GM21526 (cell line): Measurements from ENCODE around the gene A3GALT2.

Source experiments
- ATAC-seq: cut with Tn5 transposase; IDR thresholded peaks from one replicate; pipeline ENCODE4 v1.9.1; 2021; ENCODE audit warnings: moderate library complexity; ENCODE audit not compliant: unreplicated experiment, low FRiP score

Gene A3GALT2

DNA sequence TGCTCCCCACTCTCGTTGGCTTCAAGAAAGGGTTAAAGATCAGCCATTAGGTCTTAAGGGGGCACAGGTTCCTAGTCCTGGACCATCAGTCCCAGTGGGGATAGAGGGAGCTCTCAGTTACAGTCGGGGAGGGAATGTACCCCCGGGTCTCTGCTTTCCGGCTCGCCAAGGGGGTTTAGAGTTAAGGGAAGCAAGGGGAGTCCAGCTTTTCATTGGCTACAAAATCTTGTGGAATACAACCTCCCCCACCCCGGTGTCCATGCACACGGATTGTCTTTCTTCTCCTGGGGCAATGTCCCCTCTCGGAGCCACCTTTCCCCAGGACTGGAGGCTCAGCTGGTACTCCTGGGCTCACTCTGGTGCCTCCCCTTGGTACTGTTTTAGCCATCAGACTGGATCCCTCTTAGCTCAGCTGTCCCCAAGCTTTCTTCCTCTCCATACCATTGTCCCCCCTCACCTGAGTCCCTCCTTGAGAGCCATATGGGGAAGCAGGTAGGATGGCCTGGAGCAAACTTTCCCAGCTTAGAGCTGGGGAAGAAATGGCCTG, at the start of gene A3GALT2:
TSS of gene A3GALT2 (minus strand) at position 480 of the 547 bp plus-strand sequence. CDS start at position 480, 0 bp downstream.
- no peak for ATAC-seq

DNA sequence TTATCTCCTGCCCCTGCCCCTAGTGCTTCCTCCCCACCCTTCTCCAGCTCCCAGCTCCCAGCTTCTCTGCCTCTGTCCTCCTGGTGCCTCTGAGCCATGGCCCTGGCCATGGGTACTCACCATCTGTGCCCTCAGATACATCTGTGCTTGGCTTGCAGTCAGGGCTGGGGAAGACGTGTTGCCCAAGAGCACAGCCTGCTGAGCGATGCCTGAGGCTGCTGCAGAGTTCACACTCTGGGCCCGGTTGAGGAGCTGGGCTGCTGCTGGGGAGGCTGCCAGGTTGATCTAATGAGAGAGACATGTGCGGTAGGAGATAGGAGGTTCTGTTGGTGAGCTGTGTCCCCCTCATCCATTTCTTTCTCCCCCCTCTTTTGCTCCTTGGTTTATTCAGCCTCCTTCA, 49.4 kb upstream of the A3GALT2 start:
- no peak for ATAC-seq

DNA sequence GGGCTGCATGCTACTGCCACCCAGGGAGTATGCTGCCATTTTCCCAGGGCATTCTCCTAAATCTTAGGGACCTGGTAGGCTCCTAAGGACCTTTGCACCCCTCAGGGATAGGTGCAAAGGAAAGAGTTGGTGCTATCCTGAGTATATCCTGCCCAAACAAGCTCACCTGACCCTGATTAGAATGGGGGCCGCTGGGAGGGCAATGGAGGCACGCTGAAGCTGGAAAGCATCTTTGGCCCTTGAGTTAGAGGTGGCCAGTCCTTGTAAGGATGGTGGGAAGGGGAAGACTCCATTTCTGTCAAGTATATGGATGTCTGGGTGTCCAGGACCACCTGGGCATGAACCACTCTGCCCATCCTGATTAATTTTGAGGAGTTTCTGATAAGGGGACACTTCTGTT, 48.9 kb upstream of the A3GALT2 start:
- ATAC-seq: no peak

GRCh38 chr1:33369081-33369480, 48.2 kb upstream of the A3GALT2 start:
- no peak for ATAC-seq

- ATAC-seq: no peak
Measured at GRCh38 chr1:33368431-33368830, 47.5 kb upstream of the A3GALT2 start.

GRCh38 chr1:33367485-33368405, 46.8 kb upstream of the A3GALT2 start:
- ATAC-seq: no peak

GRCh38 chr1:33366762-33367484, 46.0 kb upstream of the A3GALT2 start:
- ATAC-seq: no peak

- no peak for ATAC-seq
Measured at GRCh38 chr1:33365560-33365997, 44.7 kb upstream of the A3GALT2 start.

DNA sequence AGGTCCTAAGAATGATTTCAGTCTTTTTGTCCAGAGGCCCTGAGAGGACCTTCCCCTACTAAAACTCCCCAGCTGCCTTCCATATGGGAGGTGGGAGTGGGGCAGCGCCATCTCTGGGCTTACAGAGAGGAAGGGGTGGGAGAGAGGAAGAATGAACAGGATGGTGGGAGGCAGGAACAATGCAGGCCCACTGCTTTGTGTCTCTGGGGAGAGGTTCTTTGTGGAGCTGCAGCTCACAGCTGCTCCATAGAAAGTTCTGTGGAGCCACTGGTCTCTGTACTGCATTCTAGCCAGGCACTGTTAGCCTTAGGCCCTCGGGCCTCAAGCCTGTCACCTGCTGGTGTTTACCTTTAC, 43.6 kb upstream of the A3GALT2 start:
- ATAC-seq: no peak

GRCh38 chr1:33363470-33363861, 42.6 kb upstream of the A3GALT2 start:
- no peak for ATAC-seq

- ATAC-seq: no peak
Measured at GRCh38 chr1:33363021-33363420, 42.1 kb upstream of the A3GALT2 start.

GRCh38 chr1:33361532-33362235, 40.8 kb upstream of the A3GALT2 start:
- ATAC-seq: no peak

DNA sequence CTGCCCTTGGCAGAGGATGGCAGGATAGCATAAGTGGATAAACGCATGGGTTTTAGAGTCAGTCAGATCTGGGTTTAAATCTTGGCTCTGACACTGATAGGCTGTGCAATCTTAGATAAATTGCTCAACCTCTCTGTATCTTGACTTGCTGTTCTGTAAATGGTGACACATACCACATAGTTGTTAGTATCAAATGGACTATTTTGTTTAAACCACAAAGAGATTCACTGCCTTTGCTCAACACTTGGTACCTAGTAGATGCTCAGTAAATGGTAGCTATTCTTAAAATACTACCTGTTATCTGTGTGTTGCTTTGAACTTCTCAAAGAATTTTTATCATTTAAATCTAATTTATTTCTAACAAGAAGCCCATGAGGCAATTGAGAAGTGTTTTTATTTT, 39.5 kb upstream of the A3GALT2 start:
- no peak for ATAC-seq

GRCh38 chr1:33359931-33360330, 39.0 kb upstream of the A3GALT2 start:
- no peak for ATAC-seq

GRCh38 chr1:33358795-33359503, 38.1 kb upstream of the A3GALT2 start:
- ATAC-seq: no peak

GRCh38 chr1:33358114-33358794, 37.4 kb upstream of the A3GALT2 start:
- no peak for ATAC-seq

- ATAC-seq: no peak
Measured at GRCh38 chr1:33357099-33357498, 36.2 kb upstream of the A3GALT2 start.

DNA sequence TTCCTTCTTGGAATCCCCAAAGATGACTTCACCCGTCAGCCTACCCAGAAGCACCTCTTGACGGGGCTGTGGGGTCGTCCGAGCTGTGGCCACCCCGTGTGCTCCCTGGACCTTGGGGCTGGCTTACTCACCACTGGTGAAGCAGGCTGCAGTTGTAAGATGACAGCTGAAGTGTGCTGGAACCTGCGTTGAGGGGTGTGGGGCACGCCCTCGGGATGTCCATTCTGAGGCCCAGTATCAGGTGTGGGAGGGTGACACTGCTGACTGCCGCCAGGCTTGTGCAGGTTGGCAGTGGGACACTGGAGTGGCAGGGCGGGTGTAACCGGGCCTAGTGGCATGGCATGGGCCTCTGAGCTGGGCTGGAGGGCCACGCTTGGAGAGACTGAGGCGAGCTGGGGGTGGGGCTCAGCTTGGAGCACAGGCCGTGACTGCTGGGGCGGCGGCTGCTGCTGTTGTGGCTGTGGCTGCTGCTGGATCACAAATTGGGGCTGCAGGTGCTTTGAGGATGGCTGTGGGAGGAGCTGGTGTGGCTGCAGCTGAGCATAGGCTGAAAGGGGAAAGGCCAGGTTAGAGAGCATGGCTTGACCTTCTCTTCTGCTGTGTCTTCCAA, 33.9 kb upstream of the A3GALT2 start:
- no peak for ATAC-seq

GRCh38 chr1:33353531-33353930, 32.6 kb upstream of the A3GALT2 start:
- no peak for ATAC-seq
